CD4-positive, alpha-beta T cell treated with Interleukin-4 for 1 hour (primary cell): ENCODE data around the gene CFAP46.
A peak's percentile ranks its signal among the peaks of the same experiment; 100 is the strongest.
"Not testable (repeated sequence)": the region's sequence is repeated elsewhere in the genome, so short reads cannot be mapped to it uniquely, and the experiment has no call there.

Experiments used
- DNase-seq, 2 donors: peaks; one replicate each; pipeline ENCODE4 v3.0.0-alpha.2; 2020 to 2022

Gene CFAP46

GRCh38 chr10:132841615-132841975 is 100.8 kb downstream of the CFAP46 start:
- no peak for DNase-seq

- DNase-seq, result no peak
These were observed 101.4 kb downstream of the CFAP46 start for GRCh38 chr10:132840698-132841614.

GRCh38 chr10:132839061-132839460 is 103.3 kb downstream of the CFAP46 start:
- DNase-seq, result no peak

GRCh38 chr10:132838346-132838970 is 103.9 kb downstream of the CFAP46 start:
- no peak for DNase-seq

- no peak for DNase-seq
These were observed 104.5 kb downstream of the CFAP46 start for GRCh38 chr10:132837905-132838304.

- peak in 1 of 2 donors; percentile 13 for DNase-seq
These were observed 105.4 kb downstream of the CFAP46 start for GRCh38 chr10:132836832-132837540.

GRCh38 chr10:132836248-132836831 is 106.0 kb downstream of the CFAP46 start:
- no peak for DNase-seq

- DNase-seq, result no peak
These were observed 106.5 kb downstream of the CFAP46 start for GRCh38 chr10:132835848-132836233.

GRCh38 chr10:132834891-132835847 is 107.2 kb downstream of the CFAP46 start:
- DNase-seq, result no peak

GRCh38 chr10:132834311-132834761 is 108.0 kb downstream of the CFAP46 start:
- no peak for DNase-seq

GRCh38 chr10:132833421-132834111 is 108.8 kb downstream of the CFAP46 start:
- DNase-seq, result no peak

- no peak for DNase-seq
These were observed 110.0 kb downstream of the CFAP46 start for GRCh38 chr10:132832186-132832969.

GRCh38 chr10:132829403-132829802 is 113.0 kb downstream of the CFAP46 start:
- DNase-seq, result no peak

GRCh38 chr10:132828681-132829080 is 113.7 kb downstream of the CFAP46 start:
- no peak for DNase-seq

GRCh38 chr10:132827861-132828539 is 114.4 kb downstream of the CFAP46 start:
- DNase-seq, result no peak

GRCh38 chr10:132827423-132827789 is 115.0 kb downstream of the CFAP46 start:
- no peak for DNase-seq

- DNase-seq, result no peak
These were observed 115.6 kb downstream of the CFAP46 start for GRCh38 chr10:132826524-132827422.

- DNase-seq, result not testable (repeated sequence)
These were observed 116.4 kb downstream of the CFAP46 start for GRCh38 chr10:132825783-132826523.
